Activated T-cell treated with anti-CD3 and anti-CD28 coated beads, Interleukin-2, amount 50 U/mL, for 4 hours (primary cell): ENCODE data around the gene IRF3. TPM values are rescaled to one million over a fixed set of nuclear protein-coding genes. Genes with fewer than 3 reads are reported as not detected.

Experiments
- ATAC-seq, 2 donors: fragments of 200-7000 bp; cut with Tn5 transposase; one replicate each; pipeline ENCODE4 v1.10.0; 2021
- DNase-seq: peaks from one replicate; pipeline ENCODE4 v3.0.0-alpha.2; 2020
- H3K27me3 Mint-ChIP-seq: one replicate; pipeline ENCODE4 v1.8.0; 2021; ENCODE audit warnings: low read depth, mixed read lengths
- H3K36me3 Mint-ChIP-seq: one replicate; pipeline ENCODE4 v1.8.0; 2022; ENCODE audit warnings: mixed read lengths; ENCODE audit not compliant: insufficient read depth
- H3K4me1 Mint-ChIP-seq: one replicate; pipeline ENCODE4 v1.8.0; 2021; ENCODE audit warnings: low read depth, mixed read lengths
- H3K4me3 Mint-ChIP-seq: one replicate; pipeline ENCODE4 v1.8.0; 2021; ENCODE audit warnings: mild to moderate bottlenecking, moderate library complexity, mixed read lengths
- H3K9me3 Mint-ChIP-seq: one replicate; pipeline ENCODE4 v1.8.0; 2021; ENCODE audit warnings: mixed read lengths
- total RNA-seq, 3 donors: library from RNA; stranded (reverse); gene quantifications; one replicate each; pipeline ENCODE4 v1.2.1, GENCODE V29; 2021

Gene IRF3
- total RNA-seq, 3 donors from 2014 or later = 140 to 160 (median 148) TPM

DNA sequence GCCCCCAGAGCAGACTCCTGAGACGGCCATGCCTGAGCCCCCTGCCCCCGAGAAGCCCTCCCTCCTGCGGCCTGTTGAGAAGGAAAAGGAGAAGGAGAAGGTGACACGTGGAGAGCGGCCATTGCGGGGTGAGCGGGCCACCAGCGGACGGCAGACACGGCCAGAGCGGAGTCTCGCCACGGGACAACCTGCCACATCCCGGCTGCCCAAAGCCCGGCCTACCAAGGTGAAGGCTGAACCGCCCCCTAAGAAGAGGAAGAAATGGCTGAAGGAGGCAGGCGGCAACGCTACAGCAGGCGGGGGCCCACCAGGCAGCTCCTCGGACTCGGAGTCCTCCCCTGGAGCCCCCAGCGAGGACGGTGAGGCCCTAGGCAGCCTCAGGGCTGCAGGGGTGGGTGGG, 49.8 kb downstream of the IRF3 start:
- Mint-ChIP-seq H3K4me3 (no peak overlapping the region), H3K27me3 (no peaks in the 10 kb centered on the region), H3K9me3 (no peaks in the 10 kb centered on the region), H3K36me3 (peaks cover 36% of the 10 kb centered on the region), H3K4me1 (peaks cover 17% of the 10 kb centered on the region)
- ATAC-seq (no peak), DNase-seq (no peak)

GRCh38 chr19:49614096-49614833, 51.4 kb downstream of the IRF3 start:
- peaks cover 33% of the 10 kb centered on the region for H3K36me3 Mint-ChIP-seq
- no peaks in the 10 kb centered on the region for H3K27me3 Mint-ChIP-seq
- no peak overlapping the region for H3K4me3 Mint-ChIP-seq
- DNase-seq = no peak
- ATAC-seq = peak; percentile 83 to 84
- peaks cover 18% of the 10 kb centered on the region for H3K4me1 Mint-ChIP-seq
- H3K9me3 Mint-ChIP-seq = no peaks in the 10 kb centered on the region

GRCh38 chr19:49613374-49613773, 52.3 kb downstream of the IRF3 start:
- ATAC-seq = no peak
- Mint-ChIP-seq H3K27me3 (no peaks in the 10 kb centered on the region), H3K9me3 (no peaks in the 10 kb centered on the region), H3K36me3 (peaks cover 28% of the 10 kb centered on the region), H3K4me3 (no peak overlapping the region), H3K4me1 (peaks cover 18% of the 10 kb centered on the region)
- DNase-seq = no peak

Other genes with a start within 250 kb of the IRF3 start
- not detected for gene PTH2, start 242.4 kb downstream of the IRF3 start, total RNA-seq
- gene GFY, start 240.5 kb downstream of the IRF3 start, total RNA-seq = not detected
- gene SLC17A7, start 224.3 kb downstream of the IRF3 start, total RNA-seq = under 1 TPM in 2 of 3 donors, not detected in 1; 0.08 to 0.13 TPM
- 100 to 1,000 TPM in 2 of 3 donors, 10 to 100 TPM in 1; 95.0 to 105 (median 105) TPM for gene PIH1D1, start 214.0 kb downstream of the IRF3 start, total RNA-seq
- 10 to 100 TPM; 35.4 to 42.9 (median 35.8) TPM for gene ALDH16A1, start 212.6 kb downstream of the IRF3 start, total RNA-seq
- 10 to 100 TPM; 52.3 to 64.8 (median 56.9) TPM for gene FLT3LG, start 191.6 kb downstream of the IRF3 start, total RNA-seq
- gene RPL13A, start 178.2 kb downstream of the IRF3 start, total RNA-seq = 1,000 to 10,000 TPM; 4,599 to 4,940 (median 4,852) TPM
- gene RPS11, start 169.4 kb downstream of the IRF3 start, total RNA-seq = 1,000 to 10,000 TPM; 2,890 to 3,149 (median 2,904) TPM
- 1 to 10 TPM; 5.8 to 9.5 (median 8.9) TPM for gene FCGRT, start 153.2 kb downstream of the IRF3 start, total RNA-seq
- 1 to 10 TPM; 2.4 to 4.0 (median 3.5) TPM for gene RCN3, start 137.9 kb downstream of the IRF3 start, total RNA-seq
- gene NOSIP, start 85.3 kb downstream of the IRF3 start, total RNA-seq = 10 to 100 TPM; 86.0 to 89.6 (median 87.0) TPM
- gene PRRG2, start 84.5 kb downstream of the IRF3 start, total RNA-seq = 1 to 10 TPM; 1.0 to 1.4 (median 1.3) TPM
- 10 to 100 TPM; 28.0 to 33.1 (median 28.7) TPM for gene PRR12, start 74.7 kb downstream of the IRF3 start, total RNA-seq
- gene RRAS, start 25.7 kb downstream of the IRF3 start, total RNA-seq = 1 to 10 TPM; 2.3 to 3.8 (median 3.5) TPM
- 10 to 100 TPM; 81.7 to 82.9 (median 82.5) TPM for gene SCAF1, start 23.6 kb downstream of the IRF3 start, total RNA-seq
- gene BCL2L12, start 76 bp upstream of the IRF3 start, total RNA-seq = 10 to 100 TPM; 64.6 to 71.2 (median 71.1) TPM
- 100 to 1,000 TPM; 692 to 815 (median 725) TPM for gene PRMT1, start 11.4 kb upstream of the IRF3 start, total RNA-seq
- 10 to 100 TPM; 16.3 to 20.8 (median 17.2) TPM for gene ADM5, start 23.7 kb upstream of the IRF3 start, total RNA-seq
- 1 to 10 TPM in 1 of 3 donors, under 1 TPM in 2; 0.60 to 1.2 (median 0.95) TPM for gene CPT1C, start 25.3 kb upstream of the IRF3 start, total RNA-seq
- gene TSKS, start 97.4 kb upstream of the IRF3 start, total RNA-seq = 1 to 10 TPM in 1 of 3 donors, under 1 TPM in 1, not detected in 1; 0.40 to 1.2 TPM
- gene AP2A1, start 101.1 kb upstream of the IRF3 start, total RNA-seq = 10 to 100 TPM; 63.6 to 73.6 (median 71.5) TPM
- 10 to 100 TPM; 15.6 to 19.9 (median 18.5) TPM for gene FUZ, start 147.4 kb upstream of the IRF3 start, total RNA-seq
- 10 to 100 TPM; 44.1 to 51.0 (median 47.2) TPM for gene MED25, start 152.4 kb upstream of the IRF3 start, total RNA-seq
- 10 to 100 TPM; 77.8 to 86.3 (median 83.7) TPM for gene PTOV1, start 185.3 kb upstream of the IRF3 start, total RNA-seq
- 100 to 1,000 TPM; 110 to 120 (median 110) TPM for gene PNKP, start 201.7 kb upstream of the IRF3 start, total RNA-seq
- 10 to 100 TPM; 25.3 to 31.6 (median 28.0) TPM for gene AKT1S1, start 211.5 kb upstream of the IRF3 start, total RNA-seq
- 10 to 100 TPM; 29.1 to 30.5 (median 29.3) TPM for gene TBC1D17, start 211.8 kb upstream of the IRF3 start, total RNA-seq
- 10 to 100 TPM; 24.7 to 52.7 (median 36.4) TPM for gene IL4I1, start 231.0 kb upstream of the IRF3 start, total RNA-seq